HG03571 (cell line): ENCODE results near the gene IL1RAPL1.

Experiments
- ATAC-seq: cut with Tn5 transposase; IDR thresholded peaks from one replicate; pipeline ENCODE4 v1.9.1; 2021; ENCODE audit not compliant: unreplicated experiment

Gene IL1RAPL1

GRCh38 chrX:28960063-28960462 is 372.8 kb downstream of the IL1RAPL1 start:
- no peak for ATAC-seq

DNA sequence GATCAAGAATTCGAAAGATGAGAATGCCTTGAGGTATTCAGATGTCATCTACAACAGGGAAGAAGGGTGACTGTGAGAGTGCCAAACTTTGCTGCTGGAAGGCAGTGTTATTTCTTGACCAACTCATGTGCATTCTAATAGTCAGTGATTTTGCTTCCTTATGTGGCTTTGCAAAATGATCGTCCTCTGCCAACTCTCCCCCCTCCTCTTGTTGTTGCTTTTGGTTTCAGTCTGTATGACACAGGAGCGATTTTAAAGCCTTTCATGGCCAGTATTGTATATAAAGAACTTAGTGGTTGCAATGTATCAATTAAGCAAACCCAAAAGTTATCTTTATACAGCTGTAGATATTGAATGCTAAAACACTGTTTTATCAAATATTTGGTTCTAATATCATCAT is 379.1 kb downstream of the IL1RAPL1 start:
- ATAC-seq = no peak

DNA sequence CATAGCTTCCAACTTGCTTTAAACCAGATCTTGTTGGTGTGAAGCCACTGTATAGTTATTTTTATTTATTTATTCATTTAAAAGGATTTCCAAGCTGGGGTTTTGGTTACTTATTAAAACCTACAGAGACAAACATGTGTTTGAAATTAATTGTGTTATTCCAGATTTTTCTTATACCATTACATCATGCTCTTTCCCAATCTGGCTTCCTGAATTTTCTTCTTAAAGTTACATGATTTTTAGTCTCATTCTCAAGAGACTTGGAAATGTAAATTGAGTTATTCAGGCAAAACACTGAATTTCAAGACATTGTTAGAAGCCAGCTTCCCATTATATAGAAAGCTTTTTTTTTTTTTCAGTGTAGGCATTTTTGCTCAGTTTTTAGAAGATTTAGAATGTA is 381.9 kb downstream of the IL1RAPL1 start:
- ATAC-seq = no peak

- no peak for ATAC-seq
Observed at GRCh38 chrX:28979877-28980276, 392.6 kb downstream of the IL1RAPL1 start.

GRCh38 chrX:28981952-28982351 is 394.7 kb downstream of the IL1RAPL1 start:
- no peak for ATAC-seq

GRCh38 chrX:28988246-28988645 is 401.0 kb downstream of the IL1RAPL1 start:
- ATAC-seq = no peak

GRCh38 chrX:28997706-28998463 is 410.6 kb downstream of the IL1RAPL1 start:
- ATAC-seq = no peak

GRCh38 chrX:28998609-28999135 is 411.4 kb downstream of the IL1RAPL1 start:
- no peak for ATAC-seq

DNA sequence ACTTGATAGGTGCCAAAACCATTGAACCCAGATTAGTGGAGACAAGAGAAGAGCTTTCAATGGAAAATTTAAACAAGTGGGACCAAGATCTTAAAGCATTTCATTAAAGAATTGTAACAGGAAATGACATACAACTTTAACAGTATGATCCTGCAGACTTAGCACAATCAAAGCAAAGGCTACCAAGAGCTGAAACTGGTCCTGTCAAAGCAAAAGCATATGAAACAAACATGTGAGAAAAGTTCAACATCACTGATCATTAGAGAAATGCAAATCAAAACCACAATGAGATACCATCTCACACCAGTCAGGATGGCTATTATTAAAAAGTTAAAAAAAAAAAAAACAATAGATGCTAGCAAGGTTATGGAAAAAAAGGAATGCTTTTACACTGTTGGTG is 425.6 kb downstream of the IL1RAPL1 start:
- ATAC-seq = no peak

GRCh38 chrX:29023207-29023606 is 436.0 kb downstream of the IL1RAPL1 start:
- no peak for ATAC-seq

GRCh38 chrX:29024871-29025270 is 437.6 kb downstream of the IL1RAPL1 start:
- ATAC-seq = no peak

DNA sequence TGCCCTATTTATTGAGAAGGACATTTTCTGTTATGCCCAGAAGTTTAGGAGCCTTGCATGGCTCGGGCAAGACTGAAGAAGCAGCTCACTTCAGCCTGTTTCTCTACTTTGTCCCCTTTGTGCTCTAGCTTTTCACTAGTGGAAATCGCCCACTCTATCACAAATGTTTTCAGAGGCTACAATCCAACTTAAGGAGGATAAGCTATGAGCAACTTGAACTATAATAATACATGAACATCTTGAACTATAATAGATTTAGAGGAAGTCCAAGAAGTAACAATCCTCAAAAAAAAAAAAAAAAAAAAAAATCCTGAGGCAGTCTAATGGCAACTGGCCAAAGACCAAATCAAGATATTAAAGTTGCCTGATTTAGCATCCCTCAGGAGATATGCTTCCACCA is 452.3 kb downstream of the IL1RAPL1 start:
- ATAC-seq = no peak

DNA sequence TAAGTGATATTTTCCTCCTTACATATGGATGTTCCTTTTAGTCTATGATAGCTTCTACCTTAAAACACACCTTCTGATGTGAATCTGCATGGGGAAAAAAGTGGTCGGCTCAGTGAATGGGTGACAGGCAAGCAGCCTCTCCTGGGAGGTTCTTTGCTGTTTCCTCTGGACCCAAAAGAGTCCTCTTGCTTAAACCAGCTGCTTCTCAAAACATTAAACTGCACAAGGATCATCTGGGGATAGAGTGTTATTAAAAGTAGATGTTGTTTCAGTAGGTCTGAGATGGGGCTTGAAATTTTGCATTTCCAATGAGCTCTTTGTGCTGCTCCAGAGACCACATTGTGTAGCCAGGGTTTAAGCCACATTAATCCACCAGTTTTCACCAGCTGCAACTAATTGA is 452.9 kb downstream of the IL1RAPL1 start:
- ATAC-seq = no peak

DNA sequence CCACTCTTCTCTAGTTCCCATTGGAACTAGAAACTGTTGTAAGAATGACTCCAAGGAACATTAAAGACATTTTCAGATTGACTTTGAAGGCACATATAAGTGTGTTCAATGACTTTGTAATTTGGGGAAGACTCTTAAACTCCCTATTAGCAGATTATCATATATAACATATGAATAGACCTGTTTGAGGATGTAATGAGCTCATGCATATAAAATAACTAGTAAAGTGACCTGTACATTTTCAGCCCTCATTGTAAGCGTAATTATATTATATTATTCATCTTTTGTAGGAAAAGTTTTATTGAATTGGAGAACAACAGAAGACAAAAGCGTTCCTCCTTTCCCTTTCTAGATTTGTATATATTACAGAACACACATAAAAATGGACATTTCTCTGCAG is 455.1 kb downstream of the IL1RAPL1 start:
- no peak for ATAC-seq

- no peak for ATAC-seq
Observed at GRCh38 chrX:29043746-29044145, 456.5 kb downstream of the IL1RAPL1 start.

GRCh38 chrX:29044423-29045184 is 457.4 kb downstream of the IL1RAPL1 start:
- ATAC-seq = no peak

DNA sequence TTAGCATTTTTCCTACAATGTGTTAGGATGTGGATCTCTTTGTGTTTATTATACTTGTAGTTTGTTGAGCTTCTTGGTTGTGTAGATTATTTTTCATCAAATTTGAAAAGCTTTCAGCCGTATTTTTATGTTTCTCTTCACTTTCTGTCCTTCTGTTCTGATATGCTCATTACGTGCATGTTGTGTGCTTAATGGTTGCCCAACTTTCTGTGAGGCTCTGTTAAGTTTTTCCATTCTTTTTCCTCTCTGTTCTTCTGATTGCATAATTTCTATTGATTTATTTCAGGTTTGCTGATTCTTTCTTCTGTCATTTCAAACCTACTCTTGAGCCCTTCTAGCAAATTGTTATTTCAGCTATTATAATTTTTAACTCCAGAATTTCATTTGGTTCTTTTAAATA is 478.2 kb downstream of the IL1RAPL1 start:
- no peak for ATAC-seq

GRCh38 chrX:29066516-29066915 is 479.3 kb downstream of the IL1RAPL1 start:
- ATAC-seq = no peak

DNA sequence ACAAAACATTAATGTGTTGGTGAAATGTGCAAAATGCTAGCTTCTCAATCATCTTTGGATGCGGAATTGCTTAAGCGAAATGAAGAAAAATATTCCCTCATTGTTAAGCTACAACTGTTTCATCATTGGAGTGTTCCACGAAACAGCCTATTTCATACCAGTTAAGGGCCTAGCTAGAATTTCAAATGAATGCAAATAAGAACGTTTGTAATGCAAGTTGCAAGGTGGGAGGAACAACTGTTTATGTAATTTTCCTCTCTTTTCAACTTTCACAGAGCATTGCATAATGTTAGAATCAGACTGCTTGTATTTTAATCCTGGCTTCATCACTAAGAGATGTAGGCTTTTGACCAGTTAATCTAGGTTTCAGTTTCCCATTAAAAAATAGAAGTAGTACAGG is 480.1 kb downstream of the IL1RAPL1 start:
- no peak for ATAC-seq

- no peak for ATAC-seq
Observed at GRCh38 chrX:29071525-29072320, 484.5 kb downstream of the IL1RAPL1 start.

GRCh38 chrX:29082558-29082957 is 495.3 kb downstream of the IL1RAPL1 start:
- no peak for ATAC-seq
